ENCODE data around the gene JAG2. TPM values are rescaled to one million over a fixed set of nuclear protein-coding genes. Genes with fewer than 3 reads are reported as not detected.

The JAG2 gene
- total RNA-seq, 4 donors from 2014 or later = 5.0 to 19.0 (median 13.9) TPM

- peaks cover 0 to 23% (median 19%) of the 10 kb centered on the region in 4 donors for H3K9me3 ChIP-seq
- H3K27ac ChIP-seq (replicated peaks in 1 of 4) = no peak overlapping the region
- peaks cover 0 to 5% (median 0%) of the 10 kb centered on the region in 4 donors for H3K27me3 ChIP-seq
- DNase-seq (ENCODE audit: extremely low spot score) = no peak
- TF ChIP-seq CTCF (IDR thresholded peaks at IDR 0.05) = no peak
- no peak for TF ChIP-seq EP300 (IDR thresholded peaks at IDR 0.05)
- no peak for TF ChIP-seq POLR2A (IDR thresholded peaks at IDR 0.05; ENCODE audit: low read depth)
- no peak for TF ChIP-seq POLR2AphosphoS5 (IDR thresholded peaks at IDR 0.05)
- WGBS = 86% methylated on average over 4 of the region's 5 CpGs
- intact Hi-C loops (cut with DNase I) = no loop called here
- H3K4me3 ChIP-seq = no peak overlapping the region
- no peaks in the 10 kb centered on the region for H3K4me1 ChIP-seq
- H3K36me3 ChIP-seq = peaks cover 0 to 48% (median 8%) of the 10 kb centered on the region in 4 donors
Observed at GRCh38 chr14:105139831-105140239, 28.7 kb downstream of the JAG2 start.

GRCh38 chr14:105139212-105139825, 29.3 kb downstream of the JAG2 start:
- Histone ChIP-seq H3K4me1 (no peaks in the 10 kb centered on the region), H3K27me3 (peaks cover 0 to 5% (median 0%) of the 10 kb centered on the region in 4 donors), H3K27ac (replicated peaks in 1 of 4) (no peak overlapping the region), H3K9me3 (peaks cover 0 to 23% (median 19%) of the 10 kb centered on the region in 4 donors), H3K36me3 (peaks cover 0 to 43% (median 8%) of the 10 kb centered on the region in 4 donors), H3K4me3 (no peak overlapping the region)
- intact Hi-C loops (cut with DNase I) = no loop called here
- 72% methylated on average over 6 of the region's 10 CpGs for WGBS
- TF ChIP-seq POLR2AphosphoS5 (IDR thresholded peaks at IDR 0.05) (no peak), CTCF (IDR thresholded peaks at IDR 0.05) (no peak), EP300 (IDR thresholded peaks at IDR 0.05) (no peak), POLR2A (IDR thresholded peaks at IDR 0.05; ENCODE audit: low read depth) (no peak)
- no peak for DNase-seq (ENCODE audit: extremely low spot score)

GRCh38 chr14:105138551-105139111, 29.9 kb downstream of the JAG2 start:
- DNase-seq (ENCODE audit: extremely low spot score) = no peak
- TF ChIP-seq POLR2AphosphoS5 (IDR thresholded peaks at IDR 0.05) (no peak), CTCF (IDR thresholded peaks at IDR 0.05) (no peak), POLR2A (IDR thresholded peaks at IDR 0.05; ENCODE audit: low read depth) (no peak), EP300 (IDR thresholded peaks at IDR 0.05) (no peak)
- Histone ChIP-seq H3K9me3 (peaks cover 0 to 23% (median 19%) of the 10 kb centered on the region in 4 donors), H3K4me1 (no peaks in the 10 kb centered on the region), H3K27me3 (peaks cover 0 to 5% (median 0%) of the 10 kb centered on the region in 4 donors), H3K36me3 (peaks cover 0 to 36% (median 8%) of the 10 kb centered on the region in 4 donors), H3K27ac (replicated peaks in 1 of 4) (no peak overlapping the region), H3K4me3 (no peak overlapping the region)
- 100% methylated on average over 5 of the region's 15 CpGs for WGBS
- intact Hi-C loops (cut with DNase I) = no loop called here

- intact Hi-C loops (cut with DNase I) = no loop called here
- 86% methylated on average over 10 of the region's 19 CpGs for WGBS
- no peak overlapping the region for H3K4me3 ChIP-seq
Observed at GRCh38 chr14:105138021-105138541, 30.5 kb downstream of the JAG2 start.

More at GRCh38 chr14:105138021-105138541, 30.5 kb downstream of the JAG2 start:
- H3K4me1 ChIP-seq = no peaks in the 10 kb centered on the region
- peaks cover 0 to 23% (median 19%) of the 10 kb centered on the region in 4 donors for H3K9me3 ChIP-seq
- DNase-seq (ENCODE audit: extremely low spot score) = no peak
- H3K27ac ChIP-seq (replicated peaks in 1 of 4) = no peak overlapping the region
- H3K36me3 ChIP-seq = peaks cover 0 to 31% (median 8%) of the 10 kb centered on the region in 4 donors
- peaks cover 0 to 5% (median 0%) of the 10 kb centered on the region in 4 donors for H3K27me3 ChIP-seq
- no peak for TF ChIP-seq EP300 (IDR thresholded peaks at IDR 0.05)
- no peak for TF ChIP-seq CTCF (IDR thresholded peaks at IDR 0.05)
- no peak for TF ChIP-seq POLR2AphosphoS5 (IDR thresholded peaks at IDR 0.05)
- TF ChIP-seq POLR2A (IDR thresholded peaks at IDR 0.05; ENCODE audit: low read depth) = no peak
